Common myeloid progenitor, CD34-positive (primary cell): ENCODE measurements around the gene ZNF528.

Experiments
- CTCF ChIA-PET: fragments of 350-600 bp; sonication (Branson Sonifier 250); formaldehyde crosslinking; loops from one replicate; lab custom pipeline; 2021; ENCODE audit warnings: antibody characterized with exemption; lab: Charles Lee
- POLR2A ChIA-PET: fragments of 350-600 bp; sonication (Branson Sonifier 250); formaldehyde crosslinking; loops from one replicate; lab custom pipeline; 2021; ENCODE audit warnings: antibody characterized with exemption; lab: Charles Lee
- DNase-seq, 3 donors: peaks; one replicate each; pipeline versions ENCODE4 v3.0.0 to v3.0.0-alpha.2; 2013
- H3K27ac ChIP-seq, 2 experiments: 1 replicate in 1 of 2; 2 replicates in 1 of 2; pipeline ENCODE4 v1.7.0; 2013; ENCODE audit warnings: inconsistent platforms in 2 of 2, low read length in 2 of 2, mild to moderate bottlenecking in 2 of 2, low read depth in 1 of 2, moderate library complexity in 1 of 2; ENCODE audit not compliant: severe bottlenecking in 2 of 2, insufficient read depth in 1 of 2, poor library complexity in 1 of 2
- H3K27me3 ChIP-seq, 5 experiments: replicated peaks in 2 of 5; 1 replicate in 3 of 5; 2 replicates in 2 of 5; pipeline versions ENCODE4 v1.6.1 to v1.7.0; 2013; ENCODE audit warnings: low read length in 4 of 5, mild to moderate bottlenecking in 2 of 5, moderate library complexity in 2 of 5, inconsistent platforms in 1 of 5; ENCODE audit not compliant: insufficient read depth in 5 of 5, control insufficient read depth in 4 of 5
- H3K36me3 ChIP-seq, 4 experiments: 1 replicate in 2 of 4; 2 replicates in 2 of 4; pipeline versions ENCODE4 v1.6.1 to v1.7.0; 2013; ENCODE audit warnings: low read length in 3 of 4, control low read depth in 1 of 4, mild to moderate bottlenecking in 1 of 4; ENCODE audit not compliant: control insufficient read depth in 4 of 4, insufficient read depth in 4 of 4
- H3K4me1 ChIP-seq, 4 experiments: 1 replicate in 3 of 4; 2 replicates in 1 of 4; pipeline versions ENCODE4 v1.6.1 to v1.7.1; 2013; ENCODE audit warnings: low read length in 3 of 4, mild to moderate bottlenecking in 3 of 4, control low read depth in 1 of 4, inconsistent platforms in 1 of 4, moderate library complexity in 1 of 4; ENCODE audit not compliant: control insufficient read depth in 4 of 4, insufficient read depth in 4 of 4; ENCODE audit errors: control extremely low read depth in 1 of 4
- H3K4me3 ChIP-seq, 7 experiments: 1 replicate in 4 of 7; 2 replicates in 3 of 7; pipeline versions ENCODE4 v1.5.1 to v1.7.0; 2013; ENCODE audit warnings: mild to moderate bottlenecking in 7 of 7, low read length in 6 of 7, moderate library complexity in 6 of 7, inconsistent platforms in 2 of 7, low read depth in 2 of 7, control low read depth in 1 of 7; ENCODE audit not compliant: insufficient read depth in 4 of 7, control insufficient read depth in 1 of 7; ENCODE audit errors: extremely low read depth in 1 of 7
- H3K9me3 ChIP-seq, 5 experiments: 1 replicate in 4 of 5; 2 replicates in 1 of 5; pipeline versions ENCODE4 v1.6.1 to v1.7.1; 2013; ENCODE audit warnings: low read length in 4 of 5, mild to moderate bottlenecking in 2 of 5, inconsistent platforms in 1 of 5, low read depth in 1 of 5, moderate library complexity in 1 of 5; ENCODE audit not compliant: control insufficient read depth in 4 of 5, insufficient read depth in 2 of 5; ENCODE audit errors: control extremely low read depth in 1 of 5
- WGBS: methylation state at CpG from one replicate; pipeline ENCODE4 v1.1.5; 2013; ENCODE audit not compliant: insufficient coverage; 5-methylcytosine and 5-hydroxymethylcytosine counted together

The ZNF528 gene

GRCh38 chr19:52453324-52454094 is 55.9 kb downstream of the ZNF528 start, which contains the start of gene ZNF578:
Gene ZNF578 (plus strand): TSS chr19:52453553. CDS start chr19:52501846, 48,293 bp downstream.
- DNase-seq: peak; percentile 90 to 96 (median 93)
- peak within 1 kb of the TSS; percentile 47 to 90 (median 74) for H3K4me3 ChIP-seq
- peaks cover 0 to 25% (median 11%) of the 10 kb centered on the region in 4 experiments for H3K36me3 ChIP-seq
- ChIA-PET POLR2A (no interaction called here), CTCF (interaction anchor here (0.6 kb wide), 1 partner anchor 52 kb away, joined by 3 read pairs; no protein-coding TSS in a partner anchor)
- peaks cover 0 to 11% (median 0%) of the 10 kb centered on the region in 5 experiments for H3K27me3 ChIP-seq
- H3K9me3 ChIP-seq: peaks cover 7 to 79% (median 58%) of the 10 kb centered on the region in 5 experiments
- peak within 1 kb of the TSS in 1 of 2 experiments; percentile 43 for H3K27ac ChIP-seq
- H3K4me1 ChIP-seq: peaks cover 0 to 9% (median 7%) of the 10 kb centered on the region in 4 experiments
- WGBS: 1% methylated on average over 43 of the region's 48 CpGs

GRCh38 chr19:52464798-52465470 is 67.3 kb downstream of the ZNF528 start:
- WGBS: 100% methylated on average over 1 of the region's 14 CpGs
- peak in 1 of 3 donors; percentile 12 for DNase-seq
- no peaks in the 10 kb centered on the region for H3K4me1 ChIP-seq
- ChIA-PET POLR2A (no interaction called here), CTCF (no interaction called here)
- H3K9me3 ChIP-seq: peaks cover 11 to 86% (median 41%) of the 10 kb centered on the region in 5 experiments
- H3K27me3 ChIP-seq: no peaks in the 10 kb centered on the region
- H3K4me3 ChIP-seq: no peak overlapping the region
- peaks cover 0 to 5% (median 0%) of the 10 kb centered on the region in 4 experiments for H3K36me3 ChIP-seq
- no peak overlapping the region for H3K27ac ChIP-seq
